HPDE6-E6E7 (cell line): ENCODE data around the gene FADS1.

Experiments used
- DNase-seq: peaks from one replicate; pipeline ENCODE4 v3.0.0; 2011; ENCODE audit warnings: missing footprints; ENCODE audit errors: extremely low spot score

The FADS1 gene

GRCh38 chr11:61778357-61778886 lies 38.4 kb downstream of the FADS1 start:
- DNase-seq: no peak

GRCh38 chr11:61777234-61778090 lies 39.3 kb downstream of the FADS1 start:
- no peak for DNase-seq

- DNase-seq: peak; percentile 78
Observed at GRCh38 chr11:61776561-61777075, 40.2 kb downstream of the FADS1 start.

- no peak for DNase-seq
Observed at GRCh38 chr11:61775606-61776554, 40.9 kb downstream of the FADS1 start.

GRCh38 chr11:61775106-61775505 lies 41.7 kb downstream of the FADS1 start:
- no peak for DNase-seq

- DNase-seq: no peak
Observed at GRCh38 chr11:61774411-61774810, 42.4 kb downstream of the FADS1 start.

GRCh38 chr11:61773809-61774208 lies 43.0 kb downstream of the FADS1 start:
- DNase-seq: no peak

- no peak for DNase-seq
Observed at GRCh38 chr11:61773356-61773755, 43.4 kb downstream of the FADS1 start.

- no peak for DNase-seq
Observed at GRCh38 chr11:61771985-61772455, 44.8 kb downstream of the FADS1 start.

- DNase-seq: no peak
Observed at GRCh38 chr11:61771195-61771894, 45.5 kb downstream of the FADS1 start.

GRCh38 chr11:61769946-61770683 lies 46.7 kb downstream of the FADS1 start:
- DNase-seq: no peak

GRCh38 chr11:61769169-61769920 lies 47.5 kb downstream of the FADS1 start:
- no peak for DNase-seq

GRCh38 chr11:61768376-61769076 lies 48.3 kb downstream of the FADS1 start:
- no peak for DNase-seq

- DNase-seq: no peak
Observed at GRCh38 chr11:61766353-61766841, 50.4 kb downstream of the FADS1 start.

- no peak for DNase-seq
Observed at GRCh38 chr11:61765550-61766253, 51.1 kb downstream of the FADS1 start.

- no peak for DNase-seq
Observed at GRCh38 chr11:61764606-61765260, 52.1 kb downstream of the FADS1 start.

GRCh38 chr11:61763930-61764605 lies 52.7 kb downstream of the FADS1 start:
- DNase-seq: no peak
